Uterus (tissue), 4 donors: ENCODE results near the gene SLC35F3. TPM values are rescaled to one million over a fixed set of nuclear protein-coding genes. Genes with fewer than 3 reads are reported as not detected.

Source experiments
- DNase-seq, 2 donors: peaks; one replicate each; pipeline ENCODE4 v3.0.0-alpha.2; 2019 to 2020
- H3K27ac ChIP-seq, 2 donors: fragments of 200-600 bp; sonication (generic); 1 replicate in 1 of 2; 2 replicates in 1 of 2; pipeline ENCODE4 v1.5.1; 2016 to 2018
- H3K27me3 ChIP-seq, 2 donors: fragments of 200-600 bp; sonication (generic); one replicate each; pipeline ENCODE4 v1.5.1; 2018 to 2019; ENCODE audit warnings: control low read depth in 1 of 2
- H3K36me3 ChIP-seq, 2 donors: fragments of 200-600 bp; sonication (generic); one replicate each; pipeline ENCODE4 v1.5.1; 2019; ENCODE audit warnings: control low read depth in 1 of 2
- H3K4me1 ChIP-seq, 2 donors: fragments of 200-600 bp; sonication (generic); one replicate each; pipeline ENCODE4 v1.5.1; 2018 to 2019; ENCODE audit warnings: control low read depth in 1 of 2
- H3K4me3 ChIP-seq, 2 donors: fragments of 200-600 bp; sonication (generic); 1 replicate in 1 of 2; 2 replicates in 1 of 2; pipeline ENCODE4 v1.5.1; 2018 to 2019; ENCODE audit warnings: mild to moderate bottlenecking in 1 of 2
- H3K9me3 ChIP-seq, 2 donors: fragments of 200-600 bp; sonication (generic); one replicate each; pipeline ENCODE4 v1.5.1; 2019; ENCODE audit warnings: control low read depth in 1 of 2
- CTCF ChIP-seq, 4 experiments: fragments of 200-600 bp in 2 of 4; fragments of 450-650 bp in 2 of 4; sonication (generic) in 2 of 4; IDR thresholded peaks; one replicate each; pipeline ENCODE4 v1.5.1; 2016 to 2019; ENCODE audit warnings: antibody characterized with exemption in 4 of 4, mild to moderate bottlenecking in 2 of 4, moderate library complexity in 1 of 4
- POLR2A ChIP-seq, 2 donors: fragments of 450-650 bp; IDR thresholded peaks; one replicate each; pipeline ENCODE4 v1.6.1; 2016; ENCODE audit warnings: antibody characterized with exemption in 2 of 2, mild to moderate bottlenecking in 1 of 2, moderate library complexity in 1 of 2
- intact Hi-C: fragments of 100-400 bp; cut with DNase I; formaldehyde crosslinking; loops from one replicate; pipeline ENCODE4 v1.15.1; 2023; ENCODE audit warnings: low total_unique reads
- total RNA-seq, 4 donors: library from RNA; depleted of rRNA in 3 of 4; stranded (reverse); fragments of >200 nt in 3 of 4; gene quantifications; one replicate each; pipeline versions ENCODE4 v1.1.0 to v1.2.4, GENCODE V29; 2014 to 2023
- donor health status: DM: yes; HTN: yes; CAD: no.

Gene SLC35F3
- total RNA-seq, 4 donors from 2014 or later = 0.24 to 0.62 (median 0.26) TPM; not detected in 1

DNA sequence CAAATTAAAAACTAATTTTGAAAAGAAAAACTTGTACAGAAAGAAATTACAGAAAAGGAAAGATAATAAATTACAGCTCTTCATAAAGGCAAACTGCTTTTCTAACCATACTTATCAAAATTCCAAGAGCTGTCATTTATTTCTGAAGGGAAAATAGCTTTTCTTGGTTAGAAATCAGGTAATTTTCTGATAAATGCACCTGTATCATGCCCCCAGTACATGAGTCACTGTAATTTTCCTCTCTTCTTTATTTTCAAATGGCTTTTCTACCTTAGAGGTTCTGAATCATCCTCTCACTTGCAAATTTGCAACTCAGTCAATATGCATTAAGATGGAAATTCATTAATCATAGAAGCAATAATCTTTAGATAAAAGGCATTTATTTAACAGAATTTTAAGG lies 100.1 kb downstream of the SLC35F3 start:
- Histone ChIP-seq H3K4me3 (no peak overlapping the region), H3K9me3 (no peaks in the 10 kb centered on the region), H3K27ac (no peak overlapping the region), H3K36me3 (no peaks in the 10 kb centered on the region), H3K4me1 (no peaks in the 10 kb centered on the region), H3K27me3 (no peaks in the 10 kb centered on the region)
- no peak for TF ChIP-seq POLR2A (IDR thresholded peaks at IDR 0.05)
- TF ChIP-seq CTCF (IDR thresholded peaks at IDR 0.05) = no peak
- intact Hi-C loops = no loop called here
- DNase-seq = no peak

DNA sequence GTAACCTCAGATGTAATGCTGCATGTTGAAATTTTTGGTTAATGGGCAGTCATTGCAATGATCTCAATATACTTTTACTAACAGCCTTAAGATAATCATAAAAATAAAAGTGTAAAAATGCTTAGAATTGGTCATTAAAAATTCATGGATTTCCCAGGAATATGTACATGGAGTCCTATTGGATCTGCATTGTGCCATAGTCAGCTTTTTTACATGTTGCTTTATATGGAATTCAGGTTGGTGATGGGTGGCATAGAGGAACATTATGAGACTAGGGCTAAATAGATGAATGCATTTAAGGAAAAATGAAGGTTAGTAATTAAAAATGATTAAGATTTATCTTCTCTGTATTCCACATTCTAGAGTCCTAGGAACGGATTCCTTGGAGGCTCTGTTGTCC lies 103.2 kb downstream of the SLC35F3 start:
- intact Hi-C loops = no loop called here
- TF ChIP-seq POLR2A (IDR thresholded peaks at IDR 0.05) (no peak), CTCF (IDR thresholded peaks at IDR 0.05) (no peak)
- Histone ChIP-seq H3K9me3 (no peaks in the 10 kb centered on the region), H3K27me3 (no peaks in the 10 kb centered on the region), H3K36me3 (no peaks in the 10 kb centered on the region), H3K4me3 (no peak overlapping the region), H3K4me1 (no peaks in the 10 kb centered on the region), H3K27ac (no peak overlapping the region)
- DNase-seq = no peak

GRCh38 chr1:234008591-234008990 lies 104.1 kb downstream of the SLC35F3 start:
- Histone ChIP-seq H3K4me3 (no peak overlapping the region), H3K27me3 (no peaks in the 10 kb centered on the region), H3K36me3 (no peaks in the 10 kb centered on the region), H3K27ac (no peak overlapping the region), H3K4me1 (no peaks in the 10 kb centered on the region), H3K9me3 (no peaks in the 10 kb centered on the region)
- intact Hi-C loops = no loop called here
- TF ChIP-seq POLR2A (IDR thresholded peaks at IDR 0.05) = no peak
- TF ChIP-seq CTCF (IDR thresholded peaks at IDR 0.05) = no peak
- DNase-seq = no peak

DNA sequence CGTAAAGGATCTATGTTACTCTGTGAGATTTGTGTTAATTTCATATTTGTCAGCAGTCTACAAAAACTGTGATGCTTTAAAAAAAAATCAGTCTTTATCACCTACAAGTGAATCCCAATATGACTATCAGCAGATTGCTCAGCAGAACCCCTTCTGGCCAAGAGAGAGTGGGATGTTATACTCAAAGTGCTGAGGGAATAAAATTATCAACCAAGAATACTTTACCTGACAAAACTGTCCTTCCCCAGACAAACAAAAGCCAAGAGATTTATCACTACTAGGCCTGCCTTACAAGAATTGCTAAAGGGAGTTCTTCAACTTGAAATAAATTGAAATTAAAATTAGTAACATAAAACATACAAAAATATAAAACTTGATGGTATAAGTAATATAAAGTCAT lies 105.2 kb downstream of the SLC35F3 start:
- no peak for DNase-seq
- Histone ChIP-seq H3K36me3 (no peaks in the 10 kb centered on the region), H3K27me3 (no peaks in the 10 kb centered on the region), H3K27ac (no peak overlapping the region), H3K9me3 (no peaks in the 10 kb centered on the region), H3K4me3 (no peak overlapping the region), H3K4me1 (no peaks in the 10 kb centered on the region)
- intact Hi-C loops = no loop called here
- TF ChIP-seq POLR2A (IDR thresholded peaks at IDR 0.05) (no peak), CTCF (IDR thresholded peaks at IDR 0.05) (no peak)

- TF ChIP-seq CTCF (IDR thresholded peaks at IDR 0.05) = no peak
- no peak for TF ChIP-seq POLR2A (IDR thresholded peaks at IDR 0.05)
- intact Hi-C loops = no loop called here
- Histone ChIP-seq H3K9me3 (no peaks in the 10 kb centered on the region), H3K4me1 (no peaks in the 10 kb centered on the region), H3K4me3 (no peak overlapping the region), H3K27me3 (no peaks in the 10 kb centered on the region), H3K27ac (no peak overlapping the region), H3K36me3 (no peaks in the 10 kb centered on the region)
- DNase-seq = no peak
These were observed 109.7 kb downstream of the SLC35F3 start for GRCh38 chr1:234014208-234014607.
